ENCODE measurements around the gene TBXT.

DNA sequence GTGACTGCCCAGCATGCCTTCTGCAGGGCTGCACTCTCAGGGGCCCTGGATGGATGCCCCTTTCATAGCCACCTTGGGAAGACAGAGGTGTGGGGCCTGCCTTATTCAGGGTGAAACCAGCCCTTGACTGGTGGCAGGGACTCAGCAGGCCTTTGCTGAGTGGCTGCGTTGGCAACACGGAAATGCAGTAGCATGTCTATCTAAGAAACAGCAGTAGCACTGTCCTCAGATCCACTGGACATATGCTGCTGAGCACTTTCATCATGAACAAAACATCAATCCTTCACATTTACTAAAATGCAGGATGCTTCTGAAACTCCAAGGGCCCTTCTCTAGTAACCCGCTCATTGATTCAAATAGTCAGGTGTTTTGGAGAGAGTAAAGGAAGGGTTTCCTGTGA lies 4.9 kb upstream of the TBXT start:
- TF ChIP-seq, protein P1, sequence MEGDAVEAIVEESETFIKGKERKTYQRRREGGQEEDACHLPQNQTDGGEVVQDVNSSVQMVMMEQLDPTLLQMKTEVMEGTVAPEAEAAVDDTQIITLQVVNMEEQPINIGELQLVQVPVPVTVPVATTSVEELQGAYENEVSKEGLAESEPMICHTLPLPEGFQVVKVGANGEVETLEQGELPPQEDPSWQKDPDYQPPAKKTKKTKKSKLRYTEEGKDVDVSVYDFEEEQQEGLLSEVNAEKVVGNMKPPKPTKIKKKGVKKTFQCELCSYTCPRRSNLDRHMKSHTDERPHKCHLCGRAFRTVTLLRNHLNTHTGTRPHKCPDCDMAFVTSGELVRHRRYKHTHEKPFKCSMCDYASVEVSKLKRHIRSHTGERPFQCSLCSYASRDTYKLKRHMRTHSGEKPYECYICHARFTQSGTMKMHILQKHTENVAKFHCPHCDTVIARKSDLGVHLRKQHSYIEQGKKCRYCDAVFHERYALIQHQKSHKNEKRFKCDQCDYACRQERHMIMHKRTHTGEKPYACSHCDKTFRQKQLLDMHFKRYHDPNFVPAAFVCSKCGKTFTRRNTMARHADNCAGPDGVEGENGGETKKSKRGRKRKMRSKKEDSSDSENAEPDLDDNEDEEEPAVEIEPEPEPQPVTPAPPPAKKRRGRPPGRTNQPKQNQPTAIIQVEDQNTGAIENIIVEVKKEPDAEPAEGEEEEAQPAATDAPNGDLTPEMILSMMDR (IDR thresholded peaks at IDR 0.05), result no peak
- TF ChIP-seq POLR2A (IDR thresholded peaks at IDR 0.05), result no peak
